Trophoblast cell (in vitro differentiated cells and primary cell): Measurements from ENCODE around the gene RBMS1.

Source experiments
- DNase-seq, 2 donors: peaks; one replicate each; pipeline ENCODE4 v3.0.0-alpha.2; 2016
- H2AFZ ChIP-seq: 2 replicates; pipeline ENCODE4 v1.6.1; 2013; ENCODE audit warnings: low read length, moderate library complexity, mild to moderate bottlenecking; ENCODE audit not compliant: insufficient read depth, poor library complexity
- H2AK5ac ChIP-seq: 2 replicates; pipeline ENCODE4 v1.6.1; 2013; ENCODE audit warnings: mild to moderate bottlenecking, low read length
- H2BK120ac ChIP-seq: 2 replicates; pipeline ENCODE4 v1.6.1; 2013; ENCODE audit warnings: low read length, mild to moderate bottlenecking, moderate library complexity; ENCODE audit not compliant: insufficient read depth, poor library complexity
- H2BK12ac ChIP-seq: 2 replicates; pipeline ENCODE4 v1.6.1; 2013; ENCODE audit warnings: mild to moderate bottlenecking, low read length, moderate library complexity
- H2BK5ac ChIP-seq: 2 replicates; pipeline ENCODE4 v1.6.1; 2013; ENCODE audit warnings: low read length, low read depth, moderate library complexity, mild to moderate bottlenecking; ENCODE audit not compliant: poor library complexity
- H3K14ac ChIP-seq: 2 replicates; pipeline ENCODE4 v1.6.1; 2013; ENCODE audit warnings: mild to moderate bottlenecking, low read length
- H3K18ac ChIP-seq: 2 replicates; pipeline ENCODE4 v1.6.1; 2013; ENCODE audit warnings: mild to moderate bottlenecking, low read length
- H3K23ac ChIP-seq: 2 replicates; pipeline ENCODE4 v1.6.1; 2013; ENCODE audit warnings: low read length
- H3K27ac ChIP-seq: 2 replicates; pipeline ENCODE4 v1.5.1; 2013; ENCODE audit warnings: low read depth, mild to moderate bottlenecking, inconsistent platforms, low read length, moderate library complexity
- H3K27me3 ChIP-seq: 2 replicates; pipeline ENCODE4 v1.6.1; 2013; ENCODE audit warnings: inconsistent platforms, mild to moderate bottlenecking, low read length, moderate library complexity; ENCODE audit not compliant: insufficient read depth
- H3K36me3 ChIP-seq, 2 experiments: 1 replicate in 1 of 2; 2 replicates in 1 of 2; pipeline ENCODE4 v1.6.1; 2013; ENCODE audit warnings: low read length in 2 of 2, mild to moderate bottlenecking in 2 of 2, moderate library complexity in 1 of 2; ENCODE audit not compliant: insufficient read depth in 2 of 2, control insufficient read depth in 1 of 2
- H3K4ac ChIP-seq: 2 replicates; pipeline ENCODE4 v1.6.1; 2013; ENCODE audit warnings: low read depth, mild to moderate bottlenecking, low read length, moderate library complexity
- H3K4me1 ChIP-seq, 2 experiments: 1 replicate in 1 of 2; 2 replicates in 1 of 2; pipeline ENCODE4 v1.6.1; 2013; ENCODE audit warnings: low read length in 2 of 2, mild to moderate bottlenecking in 2 of 2, moderate library complexity in 1 of 2; ENCODE audit not compliant: insufficient read depth in 2 of 2, control insufficient read depth in 1 of 2
- H3K4me2 ChIP-seq: 2 replicates; pipeline ENCODE4 v1.6.1; 2013; ENCODE audit warnings: inconsistent platforms, mild to moderate bottlenecking, low read length, moderate library complexity
- H3K4me3 ChIP-seq: 2 replicates; pipeline ENCODE4 v1.5.1; 2013; ENCODE audit warnings: mild to moderate bottlenecking, low read depth, low read length, inconsistent platforms
- H3K79me1 ChIP-seq: one replicate; pipeline ENCODE4 v1.6.1; 2013; ENCODE audit warnings: low read length
- H3K79me2 ChIP-seq: 2 replicates; pipeline ENCODE4 v1.6.1; 2013; ENCODE audit warnings: low read length, mild to moderate bottlenecking; ENCODE audit not compliant: control insufficient read depth, insufficient read depth, poor library complexity
- H3K9ac ChIP-seq: 2 replicates; pipeline ENCODE4 v1.6.1; 2013; ENCODE audit warnings: mild to moderate bottlenecking, low read length
- H3K9me3 ChIP-seq: 2 replicates; pipeline ENCODE4 v1.6.1; 2013; ENCODE audit warnings: low read depth, mild to moderate bottlenecking, control low read depth, inconsistent platforms, low read length; ENCODE audit not compliant: insufficient read depth
- H4K12ac ChIP-seq: 2 replicates; pipeline ENCODE4 v1.6.1; 2013; ENCODE audit warnings: low read depth, mild to moderate bottlenecking, low read length, moderate library complexity
- H4K8ac ChIP-seq: 2 replicates; pipeline ENCODE4 v1.6.1; 2013; ENCODE audit warnings: low read depth, mild to moderate bottlenecking, low read length, moderate library complexity
- H4K91ac ChIP-seq: one replicate; pipeline ENCODE4 v1.6.1; 2013; ENCODE audit warnings: low read depth, mild to moderate bottlenecking, low read length, moderate library complexity
- WGBS: extraction: QIAGEN DNeasy Blood & Tissue Kit; methylation state at CpG from one replicate; pipeline ENCODE4 v1.1.7; 2013; ENCODE audit warnings: missing lambda C conversion rate; ENCODE audit not compliant: insufficient read length, insufficient coverage; ENCODE audit errors: extremely low coverage; 5-methylcytosine and 5-hydroxymethylcytosine counted together

Gene RBMS1

DNA sequence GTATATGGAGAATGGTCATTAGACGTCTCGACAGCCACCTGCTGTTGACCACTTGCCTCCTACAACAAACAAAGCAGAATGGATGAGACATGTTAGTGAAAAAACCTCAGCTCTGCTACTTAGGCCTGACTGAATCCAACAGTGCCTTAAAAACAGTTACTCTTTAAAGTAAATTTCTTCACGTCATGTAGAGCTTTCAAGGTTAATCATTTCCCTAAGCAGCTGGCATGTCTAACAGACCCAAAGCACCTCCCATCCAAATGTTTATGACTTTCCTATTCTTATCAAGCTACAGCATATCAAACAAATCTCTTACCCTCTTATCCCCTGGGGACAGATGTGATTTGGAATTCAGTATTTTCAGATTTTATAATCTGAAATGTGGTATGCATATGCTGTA, 218.0 kb downstream of the RBMS1 start:
- Histone ChIP-seq H3K18ac (no peak overlapping the region), H3K79me1 (peaks cover 11% of the 10 kb centered on the region), H3K9me3 (no peaks in the 10 kb centered on the region), H3K27me3 (no peaks in the 10 kb centered on the region), H3K23ac (no peak overlapping the region), H3K9ac (no peak overlapping the region), H4K91ac (no peak overlapping the region), H3K4me1 (peaks cover 5 to 12% of the 10 kb centered on the region in 2 experiments), H2AK5ac (no peak overlapping the region), H4K8ac (no peak overlapping the region), H3K27ac (peak overlapping the region; percentile 4), H3K4ac (no peak overlapping the region), H2BK5ac (no peak overlapping the region), H3K79me2 (peaks cover 3% of the 10 kb centered on the region), H2BK12ac (no peak overlapping the region), H2AFZ (no peak overlapping the region), H3K36me3 (peaks cover 4 to 24% of the 10 kb centered on the region in 2 experiments), H3K4me2 (no peak overlapping the region), H3K14ac (no peak overlapping the region), H3K4me3 (no peak overlapping the region), H4K12ac (no peak overlapping the region), H2BK120ac (no peak overlapping the region)
- no peak for DNase-seq
- no CpG with 5 or more reads among the region's 3 CpGs for WGBS

DNA sequence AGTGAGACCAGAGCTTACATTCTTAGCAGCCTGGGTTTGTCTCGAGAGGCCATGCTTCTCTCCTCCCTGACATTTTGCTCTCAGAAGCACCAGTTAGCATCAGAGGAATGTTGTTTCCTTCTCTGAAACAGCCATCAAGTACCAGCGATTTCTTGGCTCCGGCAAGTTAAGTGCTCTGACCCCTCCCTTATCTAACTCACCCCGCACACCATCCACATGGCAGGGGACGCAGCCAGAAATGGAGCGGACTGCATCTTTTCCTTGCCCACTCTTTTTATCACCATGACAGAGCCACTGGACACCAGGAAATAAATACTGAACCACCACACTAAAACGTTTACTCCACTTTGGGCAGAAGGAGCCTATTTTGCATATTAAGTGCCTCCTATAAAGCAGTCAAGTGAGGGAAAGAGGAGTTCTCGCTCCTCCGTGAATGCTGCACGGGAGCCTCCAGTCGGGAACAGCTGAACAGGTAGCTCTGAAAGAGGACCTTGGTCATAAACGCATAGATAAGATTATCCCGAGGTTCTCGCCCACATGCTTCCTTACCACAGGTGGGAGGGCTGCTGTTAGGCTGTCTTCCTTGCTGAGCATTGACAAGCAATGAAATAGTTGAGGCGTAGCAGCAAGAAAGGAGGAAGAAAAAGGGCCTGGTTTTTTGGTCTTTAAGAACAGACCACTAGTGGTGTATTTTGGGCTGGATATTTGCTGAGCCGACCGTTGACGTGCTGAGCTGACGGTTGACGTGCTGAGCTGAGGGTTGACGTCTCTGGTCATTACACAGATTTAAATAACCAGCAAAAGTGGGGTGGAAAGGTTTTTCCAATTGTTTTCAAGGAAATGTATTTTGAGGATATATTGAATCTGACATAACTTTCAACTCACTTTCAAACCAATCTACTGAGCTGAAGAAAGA, 222.2 kb downstream of the RBMS1 start:
- Histone ChIP-seq H3K36me3 (peaks cover 7% of the 10 kb centered on the region in 2 experiments), H4K8ac (peak overlapping the region; percentile 98), H4K91ac (peak overlapping the region; percentile 100), H2BK12ac (peak overlapping the region; percentile 97), H3K9me3 (no peaks in the 10 kb centered on the region), H4K12ac (no peak overlapping the region), H3K18ac (peak overlapping the region; percentile 98), H2AFZ (peak overlapping the region; percentile 77), H3K4me2 (peak overlapping the region; percentile 37), H3K9ac (no peak overlapping the region), H3K27ac (peak overlapping the region; percentile 95), H3K79me2 (peaks cover 11% of the 10 kb centered on the region), H3K14ac (peak overlapping the region; percentile 99), H2AK5ac (peak overlapping the region; percentile 99), H3K23ac (no peak overlapping the region), H3K4me3 (no peak overlapping the region), H3K79me1 (peaks cover 29% of the 10 kb centered on the region), H2BK5ac (peak overlapping the region; percentile 100), H3K27me3 (no peaks in the 10 kb centered on the region), H2BK120ac (peak overlapping the region; percentile 100), H3K4ac (peak overlapping the region; percentile 95), H3K4me1 (peaks cover 15 to 23% of the 10 kb centered on the region in 2 experiments)
- WGBS = no CpG with 5 or more reads among the region's 21 CpGs
- peak in 1 of 2 donors; percentile 54 for DNase-seq

DNA sequence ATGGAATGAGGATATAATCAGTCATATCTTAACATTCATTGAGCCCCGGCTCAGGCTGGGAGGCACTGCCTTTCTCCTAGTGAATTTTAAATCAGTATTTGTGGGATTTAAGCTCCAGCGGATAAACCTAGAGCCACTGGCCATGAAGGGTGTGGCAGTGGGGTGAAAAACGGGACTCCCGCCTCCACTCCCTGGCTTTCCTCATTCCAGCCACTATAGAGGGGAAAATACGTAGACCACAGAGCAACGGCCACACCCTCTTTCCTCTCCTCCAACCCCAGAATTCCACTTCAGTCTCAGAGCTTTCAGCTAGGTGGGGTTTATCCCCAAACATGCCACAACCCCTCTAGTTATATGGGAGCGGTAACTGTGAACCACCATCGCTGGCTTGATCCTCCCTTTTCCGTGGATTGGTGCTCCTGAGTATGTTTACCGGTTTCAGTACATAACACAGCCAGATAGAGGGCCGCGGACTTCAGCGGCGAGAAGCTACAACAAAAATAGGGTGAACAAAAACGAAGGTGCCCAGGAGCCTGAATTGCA, 223.0 kb downstream of the RBMS1 start:
- Histone ChIP-seq H4K12ac (peak overlapping the region; percentile 77), H2AFZ (peak overlapping the region; percentile 77), H3K4ac (peak overlapping the region; percentile 95), H3K4me1 (peaks cover 15 to 23% of the 10 kb centered on the region in 2 experiments), H3K9me3 (no peaks in the 10 kb centered on the region), H3K18ac (peak overlapping the region; percentile 98), H2BK12ac (peak overlapping the region; percentile 97), H3K14ac (peak overlapping the region; percentile 99), H3K23ac (no peak overlapping the region), H3K4me3 (no peak overlapping the region), H2BK5ac (peak overlapping the region; percentile 100), H3K79me1 (peaks cover 29% of the 10 kb centered on the region), H3K27me3 (no peaks in the 10 kb centered on the region), H3K79me2 (peaks cover 11% of the 10 kb centered on the region), H2AK5ac (peak overlapping the region; percentile 99), H4K8ac (peak overlapping the region; percentile 98), H3K4me2 (peak overlapping the region; percentile 37), H2BK120ac (peak overlapping the region; percentile 100), H3K27ac (peak overlapping the region; percentile 95), H3K36me3 (peaks cover 4 to 7% of the 10 kb centered on the region in 2 experiments), H4K91ac (peak overlapping the region; percentile 100), H3K9ac (peak overlapping the region; percentile 17)
- WGBS = no CpG with 5 or more reads among the region's 15 CpGs
- DNase-seq = peak in 1 of 2 donors; percentile 17

DNA sequence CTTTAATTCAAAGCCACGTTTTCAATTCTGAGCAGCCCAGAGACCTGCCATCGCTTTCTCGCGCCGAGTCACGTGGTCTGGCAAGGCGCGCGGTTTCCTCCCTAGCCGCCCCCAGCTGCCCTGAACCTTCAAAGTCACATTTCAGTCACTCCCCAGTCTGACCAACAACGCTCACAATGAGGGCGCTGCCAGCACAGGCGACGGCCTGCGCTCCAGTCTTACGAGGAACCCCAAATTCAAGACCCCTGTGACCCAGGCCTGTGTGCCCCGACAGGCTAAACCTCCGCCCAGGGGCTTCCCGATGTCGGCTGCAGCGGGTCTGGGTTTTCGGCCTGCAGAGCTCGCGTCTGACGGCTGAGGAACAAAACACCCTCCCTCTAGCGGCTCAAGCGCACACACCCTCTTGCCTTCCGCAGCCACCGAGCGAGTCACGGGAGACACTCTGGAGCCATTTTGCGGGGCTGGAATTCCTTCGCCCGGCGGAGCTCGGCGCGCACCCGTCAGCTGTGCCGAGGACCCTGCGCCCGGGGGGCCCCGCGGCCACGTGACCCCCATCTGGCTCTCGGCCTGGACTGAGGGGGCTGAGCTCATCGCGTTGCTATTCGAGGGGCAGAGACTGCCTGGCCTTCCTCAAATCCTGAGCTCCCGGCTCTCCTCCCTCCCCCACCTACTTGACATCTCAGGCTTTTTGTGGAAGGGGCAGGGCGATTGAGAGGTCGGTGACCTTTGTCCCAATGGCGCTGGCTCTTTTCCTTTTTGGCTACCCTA, 223.6 kb downstream of the RBMS1 start:
- no CpG with 5 or more reads among the region's 53 CpGs for WGBS

More for the DNA sequence above, 223.6 kb downstream of the RBMS1 start:
- Histone ChIP-seq H3K4me3 (no peak overlapping the region), H3K9me3 (no peaks in the 10 kb centered on the region), H3K14ac (peak overlapping the region; percentile 92), H3K4ac (peak overlapping the region; percentile 92), H3K79me2 (peaks cover 11% of the 10 kb centered on the region), H3K27me3 (no peaks in the 10 kb centered on the region), H3K27ac (peak overlapping the region; percentile 95), H4K12ac (peak overlapping the region; percentile 59), H3K23ac (no peak overlapping the region), H3K18ac (peak overlapping the region; percentile 92), H4K8ac (peak overlapping the region; percentile 92), H3K36me3 (peaks cover 1 to 7% of the 10 kb centered on the region in 2 experiments), H2AFZ (peak overlapping the region; percentile 56), H3K9ac (peak overlapping the region; percentile 53), H3K79me1 (peaks cover 29% of the 10 kb centered on the region), H3K4me1 (peaks cover 15 to 23% of the 10 kb centered on the region in 2 experiments), H4K91ac (peak overlapping the region; percentile 100), H2BK120ac (peak overlapping the region; percentile 98), H2AK5ac (peak overlapping the region; percentile 77), H2BK5ac (peak overlapping the region; percentile 98), H2BK12ac (peak overlapping the region; percentile 75), H3K4me2 (peak overlapping the region; percentile 37)
- peak; percentile 89 to 92 for DNase-seq
